ENCODE measurements around the gene SNURF.

SNURF gene

DNA sequence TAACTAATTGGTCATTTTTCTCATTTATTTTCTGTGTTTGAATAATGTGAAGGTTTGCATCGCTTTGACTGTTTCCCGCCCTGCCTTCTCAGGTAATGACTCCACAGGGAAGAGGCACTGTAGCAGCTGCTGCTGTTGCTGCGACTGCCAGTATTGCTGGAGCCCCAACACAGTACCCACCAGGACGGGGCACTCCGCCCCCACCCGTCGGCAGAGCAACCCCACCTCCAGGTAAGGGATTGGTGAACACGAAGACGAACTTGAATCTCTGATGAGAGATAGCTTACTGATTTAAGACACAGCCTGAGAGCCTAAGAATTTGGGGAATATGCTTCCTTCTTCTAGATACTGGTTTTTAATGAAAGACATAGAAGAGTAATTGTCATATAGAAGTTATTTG lies 22.9 kb downstream of the SNURF start:
- no peak for DNase-seq (ENCODE audit: low spot score in 2 of 2)
- Mint-ChIP-seq H3K4me3 (no peak overlapping the region), H3K4me1 (no peaks in the 10 kb centered on the region), H3K27me3 (no peaks in the 10 kb centered on the region), H3K27ac (ENCODE audit: low read depth) (no peak overlapping the region), H3K9me3 (peaks cover 8% of the 10 kb centered on the region), H3K36me3 (ENCODE audit: insufficient read depth) (peaks cover 54% of the 10 kb centered on the region)
- no peak for ATAC-seq (replicated peaks; ENCODE audit: extremely low read depth, poor library complexity, severe bottlenecking)

DNA sequence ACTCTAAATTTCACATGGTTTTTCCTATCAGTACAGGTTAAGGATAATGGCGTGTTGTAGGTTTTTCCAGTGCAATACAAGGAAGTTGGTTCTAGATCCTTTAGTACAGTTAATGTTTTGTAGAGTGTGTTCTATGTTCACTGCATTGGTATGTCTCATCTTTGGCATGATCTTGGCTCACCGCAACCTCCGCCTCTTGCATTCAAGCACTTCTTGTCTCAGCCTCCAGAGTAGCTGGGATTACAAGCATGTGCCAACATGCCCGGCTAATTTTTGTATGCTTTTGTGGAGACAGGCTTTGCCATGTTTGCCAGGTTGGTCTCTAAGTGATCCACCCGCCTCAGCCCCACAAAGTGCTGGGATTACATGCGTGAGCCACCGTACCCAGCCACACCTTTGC lies 30.4 kb downstream of the SNURF start:
- peaks cover 18% of the 10 kb centered on the region for H3K9me3 Mint-ChIP-seq
- H3K27me3 Mint-ChIP-seq, result no peaks in the 10 kb centered on the region
- ATAC-seq (replicated peaks; ENCODE audit: extremely low read depth, poor library complexity, severe bottlenecking), result no peak

DNA sequence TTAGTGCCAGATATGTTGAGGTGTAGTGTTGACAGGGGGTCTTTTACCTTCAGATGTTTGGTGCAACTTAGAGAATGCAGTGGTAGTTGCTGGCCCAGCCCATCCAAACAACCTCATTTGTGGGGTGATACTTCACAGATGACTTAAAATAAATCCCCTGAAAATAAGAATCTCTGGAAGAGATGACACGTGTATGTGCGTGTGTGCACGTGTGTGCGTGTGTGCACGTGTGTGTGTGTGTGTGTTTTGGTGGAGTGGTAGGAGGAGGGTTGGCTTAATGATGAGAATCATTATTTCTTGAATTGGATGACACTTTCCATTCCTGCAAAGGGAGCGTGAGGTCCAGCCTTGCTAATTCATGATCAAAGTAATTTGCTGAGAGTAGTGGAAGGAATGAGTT lies 31.9 kb downstream of the SNURF start:
- Mint-ChIP-seq H3K36me3 (ENCODE audit: insufficient read depth) (peaks cover 38% of the 10 kb centered on the region), H3K4me3 (no peak overlapping the region), H3K27me3 (no peaks in the 10 kb centered on the region), H3K27ac (ENCODE audit: low read depth) (no peak overlapping the region), H3K9me3 (peaks cover 18% of the 10 kb centered on the region), H3K4me1 (peaks cover 19% of the 10 kb centered on the region)
- ATAC-seq (replicated peaks; ENCODE audit: extremely low read depth, poor library complexity, severe bottlenecking), result no peak
- DNase-seq (ENCODE audit: low spot score in 2 of 2), result no peak

More for the DNA sequence above, 30.4 kb downstream of the SNURF start:
- no peak overlapping the region for H3K4me3 Mint-ChIP-seq
- no peak for DNase-seq (ENCODE audit: low spot score in 2 of 2)
- no peak overlapping the region for H3K27ac Mint-ChIP-seq (ENCODE audit: low read depth)
- peaks cover 43% of the 10 kb centered on the region for H3K36me3 Mint-ChIP-seq (ENCODE audit: insufficient read depth)
- peaks cover 19% of the 10 kb centered on the region for H3K4me1 Mint-ChIP-seq
